ENCODE results near the gene RET.

DNA sequence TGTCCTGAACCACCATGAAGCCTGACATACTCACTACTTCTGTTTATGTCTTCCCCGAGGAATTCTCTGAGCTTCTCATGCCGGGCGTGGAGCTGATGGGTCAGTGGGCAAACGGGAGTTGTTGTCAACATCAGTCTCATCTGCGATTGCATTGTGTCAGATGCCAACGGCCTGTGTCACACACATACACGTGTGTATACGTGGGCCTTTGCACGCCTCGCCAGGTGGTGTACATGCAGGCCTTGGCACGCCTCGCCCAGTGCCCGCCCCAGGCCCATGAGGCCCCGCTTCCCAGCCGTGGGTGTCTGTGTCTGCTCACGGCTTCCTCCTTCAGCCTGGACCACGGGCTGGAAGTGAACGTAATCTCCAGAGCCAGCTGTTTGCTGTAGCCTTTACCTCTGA is 53.9 kb downstream of the RET start:
- TF ChIP-seq TAF1 (IDR thresholded peaks at IDR 0.05; ENCODE audit: low read depth, low read length) (no peak), GABPA (IDR thresholded peaks at IDR 0.05; ENCODE audit: borderline replicate concordance, insufficient read depth, low read length) (no peak), CTCF (IDR thresholded peaks at IDR 0.05; ENCODE audit: control extremely low read depth in 1 of 3, insufficient read depth in 1 of 3, low read depth in 1 of 3, low read length in 3 of 3) (no peak), BCL11A (IDR thresholded peaks at IDR 0.05; ENCODE audit: low read depth in 2 of 2, low read length in 2 of 2) (no peak), POLR2A (IDR thresholded peaks at IDR 0.05; ENCODE audit: control extremely low read depth in 1 of 2, low read depth in 2 of 2, low read length in 2 of 2) (no peak), CBX5 (IDR thresholded peaks at IDR 0.05; ENCODE audit: low read depth, low read length) (no peak), HDAC6 (IDR thresholded peaks at IDR 0.05; ENCODE audit: low read depth, low read length) (no peak), RAD21 (IDR thresholded peaks at IDR 0.05 in 1 of 2, conservative IDR thresholded peaks at IDR 0.05 in 1 of 2; ENCODE audit: low read depth in 2 of 2, low read length in 2 of 2) (no peak)

All from H1 (cell line).